GM19324 (cell line): ENCODE results near the gene HBM.
"Not testable (repeated sequence)": the region's sequence is repeated elsewhere in the genome, so short reads cannot be mapped to it uniquely, and the experiment has no call there.

Experiments used
- ATAC-seq: cut with Tn5 transposase; IDR thresholded peaks from one replicate; pipeline ENCODE4 v1.9.1; 2021; ENCODE audit warnings: mild to moderate bottlenecking, moderate library complexity; ENCODE audit not compliant: unreplicated experiment, low FRiP score

HBM gene

GRCh38 chr16:167122-167690, 1.4 kb downstream of the HBM start:
- ATAC-seq = no peak

DNA sequence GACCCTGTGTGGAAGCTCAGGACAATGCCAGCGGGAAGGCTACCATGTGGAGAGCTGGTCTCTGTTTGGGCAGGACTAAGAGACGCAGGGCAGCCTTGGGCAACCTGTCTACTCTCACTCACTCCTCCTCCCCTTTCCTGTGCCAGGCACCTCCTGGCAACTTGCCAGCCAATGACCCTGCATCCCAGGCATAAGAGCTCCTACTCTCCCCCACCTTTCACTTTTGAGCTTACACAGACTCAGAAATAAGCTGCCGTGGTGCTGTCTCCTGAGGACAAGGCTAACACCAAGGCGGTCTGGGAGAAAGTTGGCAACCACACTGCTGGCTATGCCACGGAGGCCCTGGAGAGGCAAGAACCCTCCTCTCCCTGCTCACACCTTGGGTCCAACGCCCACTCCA, 2.6 kb downstream of the HBM start:
- ATAC-seq = no peak

DNA sequence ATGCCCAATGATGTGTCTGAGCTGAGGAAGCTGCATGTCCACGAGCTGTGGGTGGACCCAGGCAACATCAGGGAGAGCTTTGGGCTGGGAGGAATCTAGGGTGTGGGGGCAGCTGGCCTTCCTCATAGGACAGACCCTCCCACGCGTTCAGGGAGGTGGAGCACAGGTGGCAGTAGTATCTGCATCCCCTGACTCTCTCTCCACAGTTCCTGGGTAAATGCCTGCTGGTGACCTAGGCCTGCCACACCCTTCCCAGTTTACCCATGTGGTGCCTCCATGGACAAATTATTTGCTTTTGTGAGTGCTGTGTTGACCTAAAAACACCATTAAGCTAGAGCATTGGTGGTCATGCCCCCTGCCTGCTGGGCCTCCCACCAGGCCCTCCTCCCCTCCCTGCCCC, 3.2 kb downstream of the HBM start:
- no peak for ATAC-seq

GRCh38 chr16:170088-170507, 4.3 kb downstream of the HBM start:
- not testable (repeated sequence) for ATAC-seq

- no peak for ATAC-seq
Observed at GRCh38 chr16:170788-171187, 5.0 kb downstream of the HBM start.

DNA sequence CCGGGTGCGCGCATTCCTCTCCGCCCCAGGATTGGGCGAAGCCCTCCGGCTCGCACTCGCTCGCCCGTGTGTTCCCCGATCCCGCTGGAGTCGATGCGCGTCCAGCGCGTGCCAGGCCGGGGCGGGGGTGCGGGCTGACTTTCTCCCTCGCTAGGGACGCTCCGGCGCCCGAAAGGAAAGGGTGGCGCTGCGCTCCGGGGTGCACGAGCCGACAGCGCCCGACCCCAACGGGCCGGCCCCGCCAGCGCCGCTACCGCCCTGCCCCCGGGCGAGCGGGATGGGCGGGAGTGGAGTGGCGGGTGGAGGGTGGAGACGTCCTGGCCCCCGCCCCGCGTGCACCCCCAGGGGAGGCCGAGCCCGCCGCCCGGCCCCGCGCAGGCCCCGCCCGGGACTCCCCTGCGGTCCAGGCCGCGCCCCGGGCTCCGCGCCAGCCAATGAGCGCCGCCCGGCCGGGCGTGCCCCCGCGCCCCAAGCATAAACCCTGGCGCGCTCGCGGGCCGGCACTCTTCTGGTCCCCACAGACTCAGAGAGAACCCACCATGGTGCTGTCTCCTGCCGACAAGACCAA, 6.7 kb downstream of the HBM start, which contains the start of gene HBA2:
Gene HBA2 (plus strand): TSS at position 503 of the 568 bp plus-strand sequence. CDS start 37 bp downstream, at position 540.
- ATAC-seq = not testable (repeated sequence)

DNA sequence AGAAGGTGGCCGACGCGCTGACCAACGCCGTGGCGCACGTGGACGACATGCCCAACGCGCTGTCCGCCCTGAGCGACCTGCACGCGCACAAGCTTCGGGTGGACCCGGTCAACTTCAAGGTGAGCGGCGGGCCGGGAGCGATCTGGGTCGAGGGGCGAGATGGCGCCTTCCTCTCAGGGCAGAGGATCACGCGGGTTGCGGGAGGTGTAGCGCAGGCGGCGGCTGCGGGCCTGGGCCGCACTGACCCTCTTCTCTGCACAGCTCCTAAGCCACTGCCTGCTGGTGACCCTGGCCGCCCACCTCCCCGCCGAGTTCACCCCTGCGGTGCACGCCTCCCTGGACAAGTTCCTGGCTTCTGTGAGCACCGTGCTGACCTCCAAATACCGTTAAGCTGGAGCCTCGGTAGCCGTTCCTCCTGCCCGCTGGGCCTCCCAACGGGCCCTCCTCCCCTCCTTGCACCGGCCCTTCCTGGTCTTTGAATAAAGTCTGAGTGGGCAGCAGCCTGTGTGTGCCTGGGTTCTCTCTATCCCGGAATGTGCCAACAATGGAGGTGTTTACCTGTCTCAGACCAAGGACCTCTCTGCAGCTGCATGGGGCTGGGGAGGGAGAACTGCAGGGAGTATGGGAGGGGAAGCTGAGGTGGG, 7.6 kb downstream of the HBM start:
- not testable (repeated sequence) for ATAC-seq

GRCh38 chr16:173928-174769, 8.4 kb downstream of the HBM start:
- not testable (repeated sequence) for ATAC-seq

DNA sequence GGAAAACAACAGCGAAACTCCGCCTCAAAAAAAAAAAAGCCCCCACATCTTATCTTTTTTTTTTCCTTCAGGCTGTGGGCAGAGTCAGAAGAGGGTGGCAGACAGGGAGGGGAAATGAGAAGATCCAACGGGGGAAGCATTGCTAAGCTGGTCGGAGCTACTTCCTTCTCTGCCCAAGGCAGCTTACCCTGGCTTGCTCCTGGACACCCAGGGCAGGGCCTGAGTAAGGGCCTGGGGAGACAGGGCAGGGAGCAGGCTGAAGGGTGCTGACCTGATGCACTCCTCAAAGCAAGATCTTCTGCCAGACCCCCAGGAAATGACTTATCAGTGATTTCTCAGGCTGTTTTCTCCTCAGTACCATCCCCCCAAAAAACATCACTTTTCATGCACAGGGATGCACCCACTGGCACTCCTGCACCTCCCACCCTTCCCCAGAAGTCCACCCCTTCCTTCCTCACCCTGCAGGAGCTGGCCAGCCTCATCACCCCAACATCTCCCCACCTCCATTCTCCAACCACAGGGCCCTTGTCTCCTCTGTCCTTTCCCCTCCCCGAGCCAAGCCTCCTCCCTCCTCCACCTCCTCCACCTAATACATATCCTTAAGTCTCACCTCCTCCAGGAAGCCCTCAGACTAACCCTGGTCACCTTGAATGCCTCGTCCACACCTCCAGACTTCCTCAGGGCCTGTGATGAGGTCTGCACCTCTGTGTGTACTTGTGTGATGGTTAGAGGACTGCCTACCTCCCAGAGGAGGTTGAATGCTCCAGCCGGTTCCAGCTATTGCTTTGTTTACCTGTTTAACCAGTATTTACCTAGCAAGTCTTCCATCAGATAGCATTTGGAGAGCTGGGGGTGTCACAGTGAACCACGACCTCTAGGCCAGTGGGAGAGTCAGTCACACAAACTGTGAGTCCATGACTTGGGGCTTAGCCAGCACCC, 9.5 kb downstream of the HBM start:
- no peak for ATAC-seq

DNA sequence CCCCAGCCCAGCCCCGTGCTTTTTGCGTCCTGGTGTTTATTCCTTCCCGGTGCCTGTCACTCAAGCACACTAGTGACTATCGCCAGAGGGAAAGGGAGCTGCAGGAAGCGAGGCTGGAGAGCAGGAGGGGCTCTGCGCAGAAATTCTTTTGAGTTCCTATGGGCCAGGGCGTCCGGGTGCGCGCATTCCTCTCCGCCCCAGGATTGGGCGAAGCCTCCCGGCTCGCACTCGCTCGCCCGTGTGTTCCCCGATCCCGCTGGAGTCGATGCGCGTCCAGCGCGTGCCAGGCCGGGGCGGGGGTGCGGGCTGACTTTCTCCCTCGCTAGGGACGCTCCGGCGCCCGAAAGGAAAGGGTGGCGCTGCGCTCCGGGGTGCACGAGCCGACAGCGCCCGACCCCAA, 10.2 kb downstream of the HBM start:
- ATAC-seq = not testable (repeated sequence)

GRCh38 chr16:176477-177382, 11.0 kb downstream of the HBM start, which contains the start of gene HBA1:
TSS of gene HBA1 (plus strand) at chr16:176680. CDS start at chr16:176717, 37 bp downstream.
- ATAC-seq = not testable (repeated sequence)

DNA sequence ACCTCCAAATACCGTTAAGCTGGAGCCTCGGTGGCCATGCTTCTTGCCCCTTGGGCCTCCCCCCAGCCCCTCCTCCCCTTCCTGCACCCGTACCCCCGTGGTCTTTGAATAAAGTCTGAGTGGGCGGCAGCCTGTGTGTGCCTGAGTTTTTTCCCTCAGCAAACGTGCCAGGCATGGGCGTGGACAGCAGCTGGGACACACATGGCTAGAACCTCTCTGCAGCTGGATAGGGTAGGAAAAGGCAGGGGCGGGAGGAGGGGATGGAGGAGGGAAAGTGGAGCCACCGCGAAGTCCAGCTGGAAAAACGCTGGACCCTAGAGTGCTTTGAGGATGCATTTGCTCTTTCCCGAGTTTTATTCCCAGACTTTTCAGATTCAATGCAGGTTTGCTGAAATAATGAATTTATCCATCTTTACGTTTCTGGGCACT, 11.6 kb downstream of the HBM start:
- ATAC-seq = no peak

GRCh38 chr16:177981-178667, 12.3 kb downstream of the HBM start:
- no peak for ATAC-seq

- no peak for ATAC-seq
Observed at GRCh38 chr16:178668-179015, 12.9 kb downstream of the HBM start.

- ATAC-seq = no peak
Observed at GRCh38 chr16:179211-180092, 13.7 kb downstream of the HBM start.

DNA sequence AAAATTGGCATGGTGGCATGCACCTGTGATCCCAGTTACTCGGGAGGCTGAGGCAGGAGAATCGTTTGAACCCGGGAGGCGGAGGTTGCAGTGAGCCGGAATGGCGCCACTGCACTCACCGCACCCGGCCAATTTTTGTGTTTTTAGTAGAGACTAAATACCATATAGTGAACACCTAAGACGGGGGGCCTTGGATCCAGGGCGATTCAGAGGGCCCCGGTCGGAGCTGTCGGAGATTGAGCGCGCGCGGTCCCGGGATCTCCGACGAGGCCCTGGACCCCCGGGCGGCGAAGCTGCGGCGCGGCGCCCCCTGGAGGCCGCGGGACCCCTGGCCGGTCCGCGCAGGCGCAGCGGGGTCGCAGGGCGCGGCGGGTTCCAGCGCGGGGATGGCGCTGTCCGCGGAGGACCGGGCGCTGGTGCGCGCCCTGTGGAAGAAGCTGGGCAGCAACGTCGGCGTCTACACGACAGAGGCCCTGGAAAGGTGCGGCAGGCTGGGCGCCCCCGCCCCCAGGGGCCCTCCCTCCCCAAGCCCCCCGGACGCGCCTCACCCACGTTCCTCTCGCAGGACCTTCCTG, 14.4 kb downstream of the HBM start, which contains the start of gene HBQ1:
Gene HBQ1 (plus strand): TSS at position 359 of the 575 bp plus-strand sequence. CDS start 28 bp downstream, at position 387.
- ATAC-seq = no peak
